ENCODE measurements around the gene PIERCE2.
"Not testable (repeated sequence)": the region's sequence is repeated elsewhere in the genome, so short reads cannot be mapped to it uniquely, and the experiment has no call there.

Gene PIERCE2

DNA sequence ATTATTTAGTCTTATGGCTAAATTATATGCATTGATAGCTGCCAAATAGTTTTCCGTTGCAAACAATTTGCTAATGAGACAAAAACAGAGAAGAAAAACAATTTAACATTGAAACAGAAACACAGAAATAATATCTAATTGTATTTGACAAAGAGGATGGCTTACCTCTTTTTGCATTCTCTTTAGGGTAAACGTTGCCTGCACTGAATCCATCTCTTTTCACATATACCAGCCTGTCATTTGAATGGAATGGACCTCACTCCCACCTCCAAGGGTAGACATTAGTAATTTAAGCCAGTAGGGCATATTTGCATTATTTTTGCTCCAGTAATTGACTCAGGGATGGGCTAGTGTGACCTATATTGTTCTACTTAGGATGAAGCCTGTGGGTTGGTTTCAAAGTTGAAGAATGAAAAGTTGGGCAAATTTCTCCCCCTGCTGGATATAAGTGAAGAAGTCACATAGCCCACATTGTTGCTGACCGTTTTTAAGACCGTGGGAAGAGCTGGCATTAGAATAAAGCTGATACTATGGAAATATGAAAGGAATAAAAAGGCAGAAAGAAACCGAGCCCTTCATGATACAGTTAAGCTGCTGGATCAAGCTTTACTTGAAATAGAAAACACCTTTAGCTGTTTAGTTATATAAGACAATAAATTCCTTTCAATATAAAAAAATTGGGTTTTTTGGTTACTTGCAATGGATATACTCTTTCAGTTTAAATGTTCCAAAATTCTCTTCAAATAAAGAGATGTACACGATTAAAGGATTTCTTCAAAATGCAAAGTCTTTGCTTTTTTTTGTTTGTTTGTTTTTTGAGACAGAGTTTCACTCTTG is 26.9 kb downstream of the PIERCE2 start:
- no peak for DNase-seq

DNA sequence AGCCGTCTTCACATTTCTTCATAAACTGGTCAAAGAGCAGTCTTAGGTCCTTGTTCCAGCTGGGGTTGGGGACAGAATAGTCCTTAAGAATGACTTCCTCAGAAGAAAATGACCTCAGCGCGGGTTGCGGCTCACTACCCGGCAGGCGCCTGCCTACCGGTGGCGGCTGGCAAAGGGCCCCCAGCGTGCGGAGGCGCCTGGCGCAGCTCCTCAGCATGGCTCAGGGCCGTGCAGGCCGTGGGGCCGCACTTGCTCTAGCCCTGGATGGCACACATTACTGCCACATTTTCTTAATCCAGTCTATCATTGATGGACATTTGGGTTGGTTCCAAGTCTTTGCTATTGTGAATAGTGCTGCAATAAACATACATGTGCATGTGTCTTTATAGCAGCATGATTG is 34.8 kb downstream of the PIERCE2 start:
- not testable (repeated sequence) for DNase-seq

GRCh38 chr15:55445936-55446335 is 37.6 kb downstream of the PIERCE2 start:
- not testable (repeated sequence) for DNase-seq

DNA sequence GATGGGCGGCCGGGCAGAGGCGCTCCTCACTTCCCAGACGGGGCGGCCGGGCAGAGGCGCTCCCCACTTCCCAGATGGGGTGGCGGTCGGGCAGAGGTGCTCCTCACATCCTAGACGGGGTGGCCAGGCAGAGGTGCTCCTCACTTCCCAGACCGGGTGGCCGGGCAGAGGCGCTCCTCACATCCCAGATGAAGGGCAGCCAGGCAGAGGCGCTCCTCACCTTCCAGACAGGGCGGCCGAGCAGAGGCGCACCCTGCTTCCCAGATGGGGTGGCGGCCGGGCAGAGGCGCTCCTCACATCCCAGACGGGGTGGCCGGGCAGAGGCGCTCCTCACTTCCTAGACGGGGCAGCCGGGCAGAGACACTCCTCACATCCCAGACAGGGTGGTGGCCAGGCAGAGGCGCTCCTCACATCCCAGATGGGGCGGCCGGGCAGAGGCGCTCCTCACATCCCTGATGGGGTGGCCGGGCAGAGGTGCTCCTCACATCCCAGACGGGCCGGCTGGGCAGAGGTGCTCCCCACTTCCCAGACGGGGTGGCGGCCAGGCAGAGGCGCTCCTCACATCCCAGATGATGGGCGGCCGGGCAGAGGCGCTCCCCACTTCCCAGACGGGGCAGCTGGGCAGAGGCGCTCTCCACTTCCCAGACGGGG is 38.2 kb downstream of the PIERCE2 start:
- not testable (repeated sequence) for DNase-seq

GRCh38 chr15:55447030-55447394 is 38.7 kb downstream of the PIERCE2 start:
- DNase-seq = not testable (repeated sequence)

- no peak for DNase-seq
Measured at GRCh38 chr15:55457401-55458022, 49.2 kb downstream of the PIERCE2 start.

GRCh38 chr15:55461447-55461846 is 53.2 kb downstream of the PIERCE2 start:
- DNase-seq = no peak

GRCh38 chr15:55468321-55468720 is 60.0 kb downstream of the PIERCE2 start:
- no peak for DNase-seq
